Hepatocyte (in vitro differentiated cells): Measurements from ENCODE around the gene RP2. TPM values are rescaled to one million over a fixed set of nuclear protein-coding genes. Genes with fewer than 3 reads are reported as not detected.

ENCODE experiments used
- DNase-seq: peaks from one replicate; pipeline ENCODE4 v3.0.0-alpha.2; 2016; ENCODE audit warnings: low spot score
- H2AFZ ChIP-seq: fragments of 200-600 bp; sonication (generic); 2 replicates; pipeline ENCODE4 v1.6.0; 2016; ENCODE audit warnings: antibody characterized with exemption, mild to moderate bottlenecking
- H3K27ac ChIP-seq: fragments of 200-600 bp; sonication (generic); 2 replicates; pipeline ENCODE4 v1.5.1; 2016; ENCODE audit warnings: mild to moderate bottlenecking
- H3K27me3 ChIP-seq: fragments of 200-600 bp; sonication (generic); 2 replicates; pipeline ENCODE4 v1.6.1; 2016
- H3K36me3 ChIP-seq: fragments of 200-600 bp; sonication (generic); replicated peaks from 2 replicates; pipeline ENCODE4 v1.5.1; 2016; ENCODE audit warnings: low read depth; ENCODE audit not compliant: insufficient read depth
- H3K4me1 ChIP-seq: fragments of 200-600 bp; sonication (generic); 2 replicates; pipeline ENCODE4 v1.5.1; 2016; ENCODE audit warnings: mild to moderate bottlenecking, moderate library complexity; ENCODE audit not compliant: insufficient read depth
- H3K4me2 ChIP-seq: fragments of 200-600 bp; sonication (generic); 2 replicates; pipeline ENCODE4 v1.6.0; 2016
- H3K4me3 ChIP-seq: fragments of 200-600 bp; sonication (generic); 2 replicates; pipeline ENCODE4 v1.5.1; 2016; ENCODE audit warnings: mild to moderate bottlenecking
- H3K79me2 ChIP-seq: fragments of 200-600 bp; sonication (generic); 2 replicates; pipeline ENCODE4 v1.6.0; 2017; ENCODE audit warnings: mild to moderate bottlenecking
- H3K9me2 ChIP-seq: fragments of 200-600 bp; sonication (generic); replicated peaks from 2 replicates; pipeline ENCODE4 v1.6.0; 2017; ENCODE audit warnings: mild to moderate bottlenecking; ENCODE audit not compliant: insufficient read depth
- H3K9me3 ChIP-seq: fragments of 200-600 bp; sonication (generic); 2 replicates; pipeline ENCODE4 v1.5.1; 2016; ENCODE audit warnings: low read depth, mild to moderate bottlenecking
- H4K20me1 ChIP-seq: fragments of 200-600 bp; sonication (generic); 2 replicates; pipeline ENCODE4 v1.6.0; 2016; ENCODE audit warnings: mild to moderate bottlenecking; ENCODE audit not compliant: insufficient read depth, poor library complexity, severe bottlenecking
- EZH2 ChIP-seq: fragments of 200-600 bp; sonication (generic); IDR thresholded peaks from 2 replicates; pipeline ENCODE4 v1.6.1; 2016; ENCODE audit warnings: antibody characterized with exemption, mild to moderate bottlenecking, borderline replicate concordance
- EZH2phosphoT487 ChIP-seq: fragments of 200-600 bp; sonication (generic); IDR thresholded peaks from one replicate; pipeline ENCODE4 v1.6.1; 2018; ENCODE audit warnings: antibody characterized with exemption, mild to moderate bottlenecking, low read depth, moderate library complexity; ENCODE audit not compliant: unreplicated experiment, severe bottlenecking
- WGBS: methylation state at CpG from one replicate; pipeline ENCODE4 v1.1.6; 2016; ENCODE audit warnings: low lambda C conversion rate; ENCODE audit errors: missing lambda C conversion rate; 5-methylcytosine and 5-hydroxymethylcytosine counted together
- polyA plus RNA-seq: library from polyadenylated mRNA; unstranded; fragments of >200 nt; fragmentation: Nextera tagmentation; extraction: Ambion mirVana; gene quantifications from 2 replicates; pipeline ENCODE4 v1.2.1, GENCODE V29; 2016
- total RNA-seq: library from RNA; depleted of rRNA; stranded (reverse); fragments of >200 nt; gene quantifications from 2 replicates; pipeline ENCODE4 v1.2.3, GENCODE V29; 2014
- TF ChIP-seq, protein P1 (sequence below): fragments of 200-600 bp; sonication (generic); IDR thresholded peaks from 2 replicates; pipeline ENCODE4 v1.5.1; 2016; ENCODE audit warnings: antibody characterized with exemption, mild to moderate bottlenecking; ENCODE audit not compliant: poor library complexity

Gene RP2
- total and polyA plus RNA-seq, 2 experiments from 2014 or later: 9.3 to 24.4 TPM

DNA sequence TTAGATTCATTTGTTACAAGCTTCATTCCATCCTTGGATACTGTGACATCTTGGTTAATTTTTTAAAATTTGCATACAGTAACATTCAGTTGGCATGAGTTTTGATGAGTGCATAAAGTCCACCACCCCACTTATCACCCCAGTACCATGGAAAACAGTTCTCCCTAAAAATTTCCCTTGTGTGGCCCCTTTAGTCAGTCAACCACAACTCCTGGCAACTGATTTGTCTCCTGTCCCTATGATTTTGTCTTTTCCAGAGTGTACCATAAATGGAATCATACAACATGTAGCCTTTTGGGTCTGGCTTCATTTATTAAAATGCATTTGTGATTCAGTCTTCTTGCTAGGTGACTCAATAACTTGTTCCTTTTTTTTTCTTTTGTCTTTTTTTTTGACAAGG, 29.9 kb downstream of the RP2 start:
- TF ChIP-seq, protein P1, sequence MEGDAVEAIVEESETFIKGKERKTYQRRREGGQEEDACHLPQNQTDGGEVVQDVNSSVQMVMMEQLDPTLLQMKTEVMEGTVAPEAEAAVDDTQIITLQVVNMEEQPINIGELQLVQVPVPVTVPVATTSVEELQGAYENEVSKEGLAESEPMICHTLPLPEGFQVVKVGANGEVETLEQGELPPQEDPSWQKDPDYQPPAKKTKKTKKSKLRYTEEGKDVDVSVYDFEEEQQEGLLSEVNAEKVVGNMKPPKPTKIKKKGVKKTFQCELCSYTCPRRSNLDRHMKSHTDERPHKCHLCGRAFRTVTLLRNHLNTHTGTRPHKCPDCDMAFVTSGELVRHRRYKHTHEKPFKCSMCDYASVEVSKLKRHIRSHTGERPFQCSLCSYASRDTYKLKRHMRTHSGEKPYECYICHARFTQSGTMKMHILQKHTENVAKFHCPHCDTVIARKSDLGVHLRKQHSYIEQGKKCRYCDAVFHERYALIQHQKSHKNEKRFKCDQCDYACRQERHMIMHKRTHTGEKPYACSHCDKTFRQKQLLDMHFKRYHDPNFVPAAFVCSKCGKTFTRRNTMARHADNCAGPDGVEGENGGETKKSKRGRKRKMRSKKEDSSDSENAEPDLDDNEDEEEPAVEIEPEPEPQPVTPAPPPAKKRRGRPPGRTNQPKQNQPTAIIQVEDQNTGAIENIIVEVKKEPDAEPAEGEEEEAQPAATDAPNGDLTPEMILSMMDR: no peak
- TF ChIP-seq EZH2: no peak
- no peak for TF ChIP-seq EZH2phosphoT487
- H3K27me3 ChIP-seq: no peaks in the 10 kb centered on the region
- H3K9me2 ChIP-seq: no peaks in the 10 kb centered on the region
- H4K20me1 ChIP-seq: no peaks in the 10 kb centered on the region
- no peaks in the 10 kb centered on the region for H3K9me3 ChIP-seq
- no peaks in the 10 kb centered on the region for H3K4me1 ChIP-seq
- no peak overlapping the region for H3K4me2 ChIP-seq
- no peak for DNase-seq
- no peak overlapping the region for H3K4me3 ChIP-seq
- H2AFZ ChIP-seq: no peak overlapping the region
- no peaks in the 10 kb centered on the region for H3K36me3 ChIP-seq
- H3K79me2 ChIP-seq: no peaks in the 10 kb centered on the region
- no peak overlapping the region for H3K27ac ChIP-seq

DNA sequence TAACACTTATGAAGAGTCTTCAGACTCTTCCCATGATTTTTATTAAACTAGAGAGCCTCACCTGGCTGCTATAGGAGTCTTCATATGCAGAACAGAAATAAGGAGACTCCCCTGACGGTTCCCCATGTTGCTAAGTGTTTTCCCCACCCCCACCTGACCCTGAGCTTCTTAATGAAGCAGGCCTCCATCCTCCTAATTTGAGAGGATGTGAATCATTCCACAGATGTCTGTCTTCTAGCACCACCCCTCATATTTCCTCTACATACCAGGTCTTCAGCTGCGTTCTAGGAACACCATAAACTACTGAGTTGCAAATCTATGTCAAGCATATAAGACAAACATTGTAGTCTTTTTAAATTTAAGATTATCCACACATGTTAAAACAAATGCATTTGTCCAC, 36.9 kb downstream of the RP2 start:
- TF ChIP-seq EZH2phosphoT487: no peak
- no peak overlapping the region for H3K4me3 ChIP-seq
- no peaks in the 10 kb centered on the region for H3K36me3 ChIP-seq
- H3K79me2 ChIP-seq: no peaks in the 10 kb centered on the region
- H3K9me2 ChIP-seq: no peaks in the 10 kb centered on the region
- H3K27ac ChIP-seq: no peak overlapping the region
- H3K27me3 ChIP-seq: no peaks in the 10 kb centered on the region
- no peaks in the 10 kb centered on the region for H3K9me3 ChIP-seq
- 53% methylated on average over 2 of the region's 2 CpGs for WGBS
- no peak for DNase-seq
- no peaks in the 10 kb centered on the region for H3K4me1 ChIP-seq
- no peaks in the 10 kb centered on the region for H4K20me1 ChIP-seq
- H3K4me2 ChIP-seq: no peak overlapping the region
- H2AFZ ChIP-seq: no peak overlapping the region

DNA sequence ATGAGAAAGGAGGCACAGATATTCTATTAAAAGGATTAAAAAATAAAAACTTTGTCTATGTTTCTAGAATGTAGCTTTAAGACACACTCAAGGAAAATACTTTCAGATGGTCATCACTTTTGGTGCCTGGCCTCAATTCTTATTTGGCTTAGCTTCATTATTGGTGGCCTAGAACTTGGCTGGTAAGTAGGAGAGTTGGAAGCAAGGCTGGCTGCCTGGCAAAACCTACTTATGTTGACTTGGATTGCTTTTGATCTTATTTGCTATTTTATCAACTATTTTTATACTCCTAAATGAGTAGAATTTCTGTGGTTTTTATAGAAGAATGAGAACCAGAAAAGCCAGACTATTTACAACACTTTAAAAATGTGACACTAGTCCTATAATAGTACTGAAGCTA, 40.1 kb downstream of the RP2 start:
- H4K20me1 ChIP-seq: no peaks in the 10 kb centered on the region
- no peak overlapping the region for H3K27ac ChIP-seq
- no peak for DNase-seq
- H3K9me3 ChIP-seq: no peaks in the 10 kb centered on the region
- no peak overlapping the region for H3K4me3 ChIP-seq
- H2AFZ ChIP-seq: no peak overlapping the region
- TF ChIP-seq EZH2phosphoT487: no peak
- no peak for TF ChIP-seq EZH2
- TF ChIP-seq, protein P1: no peak
- no peak overlapping the region for H3K4me2 ChIP-seq
- H3K4me1 ChIP-seq: no peaks in the 10 kb centered on the region
- H3K36me3 ChIP-seq: no peaks in the 10 kb centered on the region
- no peaks in the 10 kb centered on the region for H3K27me3 ChIP-seq
- no peaks in the 10 kb centered on the region for H3K9me2 ChIP-seq
- no peaks in the 10 kb centered on the region for H3K79me2 ChIP-seq

DNA sequence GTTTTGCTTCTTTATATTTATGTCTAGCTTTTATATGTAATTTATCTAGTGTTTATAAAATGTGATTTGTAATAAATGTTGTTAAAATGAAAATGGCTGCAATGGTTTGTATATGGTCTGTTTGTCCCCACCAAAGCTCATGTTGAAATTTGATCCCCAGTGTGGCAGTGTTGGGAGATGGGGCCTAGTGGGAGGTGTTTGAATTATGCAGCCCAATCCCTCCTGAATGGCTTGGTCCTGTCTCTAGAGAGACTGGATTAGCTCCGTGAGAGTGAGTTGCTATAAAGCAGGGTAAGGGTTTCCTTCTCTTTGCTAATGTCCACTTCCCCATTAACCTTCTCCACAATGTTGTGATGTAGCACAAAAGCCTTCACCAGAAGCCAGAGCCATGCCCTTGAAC, 45.4 kb downstream of the RP2 start:
- WGBS: 58% methylated on average over 1 of the region's 1 CpG

More for the DNA sequence above, 45.4 kb downstream of the RP2 start:
- no peaks in the 10 kb centered on the region for H3K9me3 ChIP-seq
- H3K4me2 ChIP-seq: no peak overlapping the region
- DNase-seq: no peak
- no peaks in the 10 kb centered on the region for H3K27me3 ChIP-seq
- TF ChIP-seq EZH2: no peak
- TF ChIP-seq, protein P1: no peak
- TF ChIP-seq EZH2phosphoT487: no peak
- no peaks in the 10 kb centered on the region for H3K79me2 ChIP-seq
- no peaks in the 10 kb centered on the region for H3K9me2 ChIP-seq
- no peak overlapping the region for H3K27ac ChIP-seq
- H3K36me3 ChIP-seq: no peaks in the 10 kb centered on the region
- no peak overlapping the region for H3K4me3 ChIP-seq
- H2AFZ ChIP-seq: no peak overlapping the region
- H4K20me1 ChIP-seq: no peaks in the 10 kb centered on the region
- no peaks in the 10 kb centered on the region for H3K4me1 ChIP-seq
